HG03442 (cell line): ENCODE results near the gene TDRD12.
"Not testable (repeated sequence)": the region's sequence is repeated elsewhere in the genome, so short reads cannot be mapped to it uniquely, and the experiment has no call there.

Experiments
- ATAC-seq: cut with Tn5 transposase; IDR thresholded peaks from one replicate; pipeline ENCODE4 v1.9.1; 2021; ENCODE audit warnings: mild to moderate bottlenecking, moderate library complexity; ENCODE audit not compliant: unreplicated experiment

Gene TDRD12

DNA sequence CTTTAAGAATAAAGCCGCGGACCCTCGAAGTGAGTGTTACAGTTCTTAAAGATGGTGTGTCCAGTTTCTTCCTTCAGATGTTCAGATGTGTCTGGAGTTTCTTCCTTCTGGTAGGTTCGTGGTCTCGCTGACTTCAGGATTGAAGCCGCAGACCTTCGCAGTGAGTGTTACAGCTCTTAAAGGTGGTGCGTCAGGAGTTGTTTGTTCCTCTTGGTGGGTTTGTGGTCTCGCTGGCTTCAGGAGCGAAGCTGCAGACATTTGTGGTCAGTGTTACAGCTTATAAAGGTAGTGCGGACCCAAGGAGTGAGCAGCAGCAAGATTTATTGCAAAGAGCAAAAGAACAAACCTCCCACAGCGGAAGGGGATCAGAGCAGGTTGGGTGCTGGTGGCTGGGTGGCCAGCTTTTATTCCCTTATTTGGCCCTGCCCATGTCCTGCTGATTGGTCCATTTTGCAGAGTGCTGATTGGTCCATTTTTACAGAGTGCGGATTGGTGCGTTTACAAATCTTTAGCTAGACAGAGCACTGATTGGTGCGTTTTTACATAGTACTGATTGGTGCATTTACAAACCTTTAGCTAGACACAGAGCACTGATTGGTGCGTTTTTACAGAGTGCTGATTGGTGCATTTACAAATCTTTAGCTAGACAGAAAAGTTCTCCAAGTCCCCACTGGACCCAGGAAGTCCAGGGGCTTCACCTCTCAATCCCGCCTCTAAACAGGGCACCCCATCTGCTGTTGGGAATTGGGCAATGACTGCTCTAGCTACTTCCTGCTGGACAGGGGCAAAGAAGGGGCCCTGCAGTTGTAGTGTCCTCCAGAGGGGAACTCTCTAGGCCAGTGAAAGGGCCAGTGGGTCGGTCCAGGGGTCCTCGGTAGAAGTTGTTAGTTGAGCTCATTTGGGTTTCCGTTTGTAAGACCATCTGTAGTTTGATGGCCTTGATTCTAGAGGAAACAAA, 26.1 kb upstream of the TDRD12 start:
- ATAC-seq: not testable (repeated sequence)

GRCh38 chr19:32694316-32694715, 25.3 kb upstream of the TDRD12 start:
- not testable (repeated sequence) for ATAC-seq

DNA sequence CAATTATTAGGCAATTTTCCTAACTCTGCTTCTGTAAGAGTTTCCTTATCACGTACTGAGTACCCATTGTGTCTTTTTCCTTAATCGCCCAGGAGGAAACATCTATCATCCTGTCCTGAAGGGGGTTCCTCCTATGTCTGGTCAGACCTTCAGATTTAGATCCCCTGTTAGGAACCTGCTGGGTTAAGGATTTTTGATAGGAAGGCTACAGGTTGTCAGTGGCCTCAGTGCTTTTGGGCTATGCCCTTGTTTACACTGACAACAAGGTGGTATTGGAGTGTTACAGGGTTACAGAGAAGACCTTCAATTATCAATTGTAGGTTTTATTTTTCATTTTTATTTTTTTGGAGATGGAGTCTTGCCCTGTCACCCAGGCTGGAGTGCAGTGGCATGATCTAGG, 24.7 kb upstream of the TDRD12 start:
- ATAC-seq: not testable (repeated sequence)

- ATAC-seq: not testable (repeated sequence)
These were observed 24.1 kb upstream of the TDRD12 start for GRCh38 chr19:32695506-32695905.

DNA sequence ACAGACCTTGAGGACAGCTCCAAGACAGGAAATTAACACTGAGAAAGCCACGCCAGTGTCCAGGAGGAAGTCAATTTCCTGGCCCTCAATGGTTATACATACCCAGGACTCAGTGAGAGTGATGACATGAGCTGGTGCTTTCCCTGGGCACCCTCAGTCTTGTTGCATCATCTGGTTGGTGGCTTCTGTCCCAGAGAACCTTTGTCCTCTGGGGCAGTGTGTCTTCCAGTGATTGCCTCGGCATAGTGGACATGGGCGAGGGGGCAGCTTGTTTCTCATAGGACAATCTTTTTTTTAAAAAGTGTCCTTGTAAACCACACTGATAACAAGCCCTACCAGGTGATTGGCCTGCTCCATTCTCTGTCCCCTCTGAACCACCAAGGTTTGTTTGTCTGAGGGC, 22.8 kb upstream of the TDRD12 start:
- ATAC-seq: not testable (repeated sequence)

- ATAC-seq: not testable (repeated sequence)
These were observed 19.4 kb upstream of the TDRD12 start for GRCh38 chr19:32700129-32700528.

- ATAC-seq: no peak
These were observed 17.6 kb upstream of the TDRD12 start for GRCh38 chr19:32702010-32702409.

GRCh38 chr19:32704006-32704405, 15.6 kb upstream of the TDRD12 start:
- ATAC-seq: not testable (repeated sequence)

DNA sequence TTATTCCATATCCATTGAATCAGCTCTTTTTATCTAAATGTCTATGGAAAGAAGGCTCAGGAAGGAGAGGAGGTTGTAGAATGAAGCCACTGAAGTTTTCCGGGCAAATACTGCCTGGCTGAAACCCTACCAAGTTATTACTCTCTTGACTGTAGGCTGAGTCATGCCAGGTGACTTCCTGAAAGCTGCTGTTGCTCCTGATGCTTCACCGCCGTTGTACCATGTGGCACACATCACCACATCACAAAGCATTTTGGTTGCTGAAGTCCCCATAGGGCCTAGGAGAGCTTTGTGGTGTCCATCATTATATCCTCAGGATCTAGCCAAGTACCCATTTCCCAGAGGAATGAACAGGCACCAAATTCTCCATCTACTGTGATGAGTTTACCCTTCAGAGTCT, 11.1 kb upstream of the TDRD12 start:
- no peak for ATAC-seq

- ATAC-seq: no peak
These were observed 10.5 kb upstream of the TDRD12 start for GRCh38 chr19:32709032-32709431.

DNA sequence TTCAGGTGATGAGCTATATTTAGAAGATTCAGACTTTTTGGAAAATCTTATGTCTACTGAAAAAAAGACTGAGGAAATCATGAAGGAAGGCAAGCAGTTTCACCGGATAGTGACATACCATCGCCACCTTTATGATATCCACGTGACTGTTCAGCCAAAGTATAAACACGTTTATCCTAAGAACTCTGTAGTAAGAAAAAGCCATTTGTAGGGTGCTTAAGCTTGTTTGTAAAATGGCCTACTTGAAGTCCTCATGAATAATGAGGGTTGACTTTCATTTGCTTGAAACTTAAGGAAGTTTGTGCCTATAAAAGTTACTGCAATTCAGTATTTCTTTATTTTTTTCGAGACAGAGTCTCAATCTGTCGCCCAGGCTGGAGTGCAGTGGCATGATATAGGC, 7.8 kb upstream of the TDRD12 start:
- no peak for ATAC-seq

- not testable (repeated sequence) for ATAC-seq
These were observed 3.4 kb upstream of the TDRD12 start for GRCh38 chr19:32716203-32716602.

DNA sequence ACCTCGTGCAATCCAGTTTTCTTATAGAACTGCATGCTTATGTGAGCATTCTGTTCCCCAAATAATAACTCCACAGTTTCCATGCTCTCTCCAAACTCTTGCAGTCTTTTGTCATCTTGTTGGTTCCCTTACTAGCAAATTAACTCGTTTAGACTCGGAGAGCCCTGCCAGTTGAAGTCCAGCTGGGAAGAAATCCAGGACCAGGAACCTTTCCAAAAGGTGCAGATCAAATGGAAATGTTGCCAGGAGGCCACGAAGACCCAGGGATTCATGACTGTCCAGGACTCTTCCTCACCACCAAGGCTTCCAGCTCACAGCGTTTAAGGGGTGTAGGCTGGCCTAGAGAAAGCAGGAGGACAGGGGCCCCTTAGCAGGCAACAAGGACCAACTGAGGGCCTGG, 2.1 kb upstream of the TDRD12 start:
- ATAC-seq: no peak

GRCh38 chr19:32718286-32718685, 1.3 kb upstream of the TDRD12 start:
- ATAC-seq: no peak

- ATAC-seq: no peak
These were observed 809 bp downstream of the TDRD12 start for GRCh38 chr19:32720216-32720935.

DNA sequence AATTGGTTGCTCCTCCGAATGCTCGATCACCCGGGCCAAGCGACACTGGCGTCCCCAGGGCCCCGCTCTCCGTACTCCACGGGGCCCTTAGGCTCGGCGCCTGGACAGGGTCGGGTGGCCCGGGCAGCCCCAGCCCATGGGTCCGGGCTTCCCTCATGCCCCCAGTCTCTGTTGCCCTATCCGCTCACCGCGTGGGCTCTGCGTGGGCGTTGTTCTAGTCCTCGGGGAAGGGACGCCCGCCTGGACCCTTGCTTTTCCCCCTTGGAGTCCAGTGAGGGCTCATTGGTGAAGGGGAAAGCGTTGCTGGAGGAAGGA, 1.3 kb downstream of the TDRD12 start:
- no peak for ATAC-seq

GRCh38 chr19:32735936-32736335, 16.4 kb downstream of the TDRD12 start:
- ATAC-seq: no peak

DNA sequence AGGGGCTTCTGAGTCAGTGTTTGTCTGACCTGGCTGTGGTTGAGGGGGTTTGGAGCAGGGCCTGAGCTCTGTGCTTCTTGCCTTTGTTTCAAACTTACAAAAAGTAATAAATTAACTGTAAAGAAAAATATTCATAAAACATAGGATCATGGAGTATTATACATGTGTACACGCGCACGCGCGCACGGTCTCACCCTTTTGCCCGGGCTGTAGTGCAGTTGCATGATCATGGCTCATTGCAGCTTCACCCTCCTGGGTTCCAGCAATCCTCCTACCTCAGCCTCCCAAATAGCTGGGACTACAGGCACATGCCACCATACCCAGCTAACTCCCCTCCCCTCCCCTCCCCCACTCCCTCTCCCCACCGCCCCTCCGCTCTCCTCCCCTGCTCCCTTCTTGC, 23.5 kb downstream of the TDRD12 start:
- ATAC-seq: no peak

- no peak for ATAC-seq
These were observed 23.9 kb downstream of the TDRD12 start for GRCh38 chr19:32743447-32743846.

GRCh38 chr19:32744555-32745325, 25.2 kb downstream of the TDRD12 start:
- no peak for ATAC-seq

DNA sequence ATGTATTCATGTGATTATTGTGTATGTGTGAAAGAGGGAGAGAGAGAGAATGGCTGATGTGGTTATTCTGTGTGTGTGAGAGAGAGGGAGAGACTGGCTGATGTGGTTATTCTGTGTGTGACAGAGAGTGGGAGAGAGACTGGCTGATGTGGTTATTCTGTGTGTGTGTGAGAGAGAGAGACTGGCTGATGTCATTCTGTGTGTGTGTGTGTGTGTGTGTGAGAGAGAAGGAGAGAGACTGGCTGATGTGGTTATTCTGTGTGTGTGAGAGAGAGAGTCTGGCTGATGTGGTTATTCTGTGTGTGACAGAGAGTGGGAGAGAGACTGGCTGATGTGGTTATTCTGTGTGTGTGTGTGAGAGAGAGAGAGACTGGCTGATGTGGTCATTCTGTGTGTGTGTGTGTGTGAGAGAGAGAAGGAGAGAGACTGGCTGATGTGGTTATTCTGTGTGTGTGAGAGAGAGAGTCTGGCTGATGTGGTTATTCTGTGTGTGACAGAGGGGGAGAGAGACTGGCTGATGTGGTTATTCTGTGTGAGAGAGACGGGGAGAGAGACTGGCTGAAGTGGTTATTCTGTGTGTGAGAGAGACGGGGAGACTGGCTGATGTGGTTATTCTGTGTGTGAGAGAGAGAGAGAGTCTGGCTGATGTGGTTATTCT, 26.2 kb downstream of the TDRD12 start:
- not testable (repeated sequence) for ATAC-seq
